GM20431 (cell line): ENCODE results near the gene DDAH2.

Experiments
- in situ Hi-C: fragments of 300-500 bp; cut with MseI, MboI; formaldehyde crosslinking; loops from one replicate; pipeline ENCODE4 v1.15.0; 2020; ENCODE audit warnings: low sequenced_read_pairs; ENCODE audit not compliant: unreplicated experiment

DDAH2 gene

GRCh38 chr6:31692886-31693285 is 36.2 kb downstream of the DDAH2 start:
- in situ Hi-C loops, result no loop called here

GRCh38 chr6:31692353-31692752 is 36.7 kb downstream of the DDAH2 start:
- in situ Hi-C loops, result no loop called here

- in situ Hi-C loops, result no loop called here
These were observed 37.5 kb downstream of the DDAH2 start for GRCh38 chr6:31691564-31692108.

- in situ Hi-C loops, result no loop called here
These were observed 38.0 kb downstream of the DDAH2 start for GRCh38 chr6:31691078-31691463.

GRCh38 chr6:31690231-31691077 is 38.6 kb downstream of the DDAH2 start:
- in situ Hi-C loops, result no loop called here

GRCh38 chr6:31689249-31690110 is 39.6 kb downstream of the DDAH2 start:
- in situ Hi-C loops, result no loop called here

GRCh38 chr6:31687860-31688693 is 41.0 kb downstream of the DDAH2 start:
- in situ Hi-C loops, result no loop called here

GRCh38 chr6:31687321-31687720 is 41.8 kb downstream of the DDAH2 start:
- in situ Hi-C loops, result no loop called here

- in situ Hi-C loops, result no loop called here
These were observed 42.6 kb downstream of the DDAH2 start for GRCh38 chr6:31686483-31686882.

- in situ Hi-C loops, result no loop called here
These were observed 45.5 kb downstream of the DDAH2 start for GRCh38 chr6:31683591-31683990.

GRCh38 chr6:31681135-31681671 is 47.9 kb downstream of the DDAH2 start:
- in situ Hi-C loops, result no loop called here

- in situ Hi-C loops, result no loop called here
These were observed 48.6 kb downstream of the DDAH2 start, which contains the start of gene LY6G5C for GRCh38 chr6:31680226-31681134. TSS of gene LY6G5C (minus strand) at chr6:31681067. CDS start at chr6:31680373, 694 bp downstream.

GRCh38 chr6:31677955-31678354 is 51.1 kb downstream of the DDAH2 start:
- in situ Hi-C loops, result no loop called here
